GM19438 (cell line): ENCODE data around the gene KRT31.
"Not testable (repeated sequence)": the region's sequence is repeated elsewhere in the genome, so short reads cannot be mapped to it uniquely, and the experiment has no call there.

Experiments
- ATAC-seq: cut with Tn5 transposase; IDR thresholded peaks from one replicate; pipeline ENCODE4 v1.9.1; 2021; ENCODE audit warnings: low read depth; ENCODE audit not compliant: unreplicated experiment

KRT31 gene

GRCh38 chr17:41347869-41348760 is 49.3 kb downstream of the KRT31 start:
- no peak for ATAC-seq

GRCh38 chr17:41346421-41346820 is 51.0 kb downstream of the KRT31 start:
- not testable (repeated sequence) for ATAC-seq

- no peak for ATAC-seq
Measured at GRCh38 chr17:41345992-41346391, 51.4 kb downstream of the KRT31 start.
